Fibroblast of lung (primary cell): ENCODE data around the gene NOS1AP. TPM values are rescaled to one million over a fixed set of nuclear protein-coding genes. Genes with fewer than 3 reads are reported as not detected.

ENCODE experiments used
- DNase-seq, 2 donors: peaks; one replicate each; pipeline versions ENCODE4 v3.0.0 to v3.0.0-alpha.2; 2010; ENCODE audit warnings: low read depth in 2 of 2
- H2AFZ ChIP-seq: 2 replicates; pipeline ENCODE4 v1.5.1; 2012; ENCODE audit warnings: low read length, control low read depth, inconsistent platforms
- H3K27ac ChIP-seq: 2 replicates; pipeline ENCODE4 v1.5.1; 2011; ENCODE audit warnings: low read length, control low read depth; ENCODE audit not compliant: insufficient read depth
- H3K27me3 ChIP-seq: 2 replicates; pipeline ENCODE4 v1.5.1; 2011; ENCODE audit warnings: mild to moderate bottlenecking, low read length; ENCODE audit not compliant: control insufficient read depth, insufficient read depth
- H3K36me3 ChIP-seq: 2 replicates; pipeline ENCODE4 v1.5.1; 2011; ENCODE audit warnings: low read length; ENCODE audit not compliant: control insufficient read depth, insufficient read depth
- H3K4me1 ChIP-seq: 2 replicates; pipeline ENCODE4 v1.5.1; 2011; ENCODE audit warnings: low read length; ENCODE audit not compliant: control insufficient read depth, insufficient read depth; ENCODE audit errors: extremely low read depth
- H3K4me2 ChIP-seq: 2 replicates; pipeline ENCODE4 v1.5.1; 2011; ENCODE audit warnings: low read length, control low read depth; ENCODE audit not compliant: insufficient read depth; ENCODE audit errors: extremely low read depth
- H3K4me3 ChIP-seq, 4 experiments: fragments of 200-600 bp in 1 of 4; sonication (generic) in 1 of 4; replicated peaks in 1 of 4; 2 replicates each; pipeline ENCODE4 v1.5.1; 2011 to 2016; ENCODE audit warnings: low read length in 4 of 4, low read depth in 3 of 4, mild to moderate bottlenecking in 3 of 4, control low read depth in 2 of 4, inconsistent platforms in 1 of 4, mixed read lengths in 1 of 4; ENCODE audit not compliant: insufficient read depth in 1 of 4; ENCODE audit errors: control extremely low read depth in 1 of 4
- H3K79me2 ChIP-seq: 2 replicates; pipeline ENCODE4 v1.5.1; 2012; ENCODE audit warnings: mild to moderate bottlenecking, low read length, inconsistent platforms; ENCODE audit not compliant: control insufficient read depth, insufficient read depth
- H3K9ac ChIP-seq: 2 replicates; pipeline ENCODE4 v1.5.1; 2011; ENCODE audit warnings: mild to moderate bottlenecking, low read length, control low read depth; ENCODE audit not compliant: insufficient read depth
- H3K9me3 ChIP-seq: 2 replicates; pipeline ENCODE4 v1.5.1; 2012; ENCODE audit warnings: low read depth, low read length; ENCODE audit not compliant: control insufficient read depth, insufficient read depth
- H4K20me1 ChIP-seq: 2 replicates; pipeline ENCODE4 v1.5.1; 2011; ENCODE audit warnings: low read length; ENCODE audit not compliant: control insufficient read depth, insufficient read depth; ENCODE audit errors: extremely low read depth
- CTCF ChIP-seq, 2 donors: IDR thresholded peaks in 1 of 2; conservative IDR thresholded peaks in 1 of 2; 1 replicate in 1 of 2; 2 replicates in 1 of 2; pipeline ENCODE4 v1.5.1; 2011 to 2012; ENCODE audit warnings: low read length in 2 of 2, control low read depth in 1 of 2, inconsistent platforms in 1 of 2, low read depth in 1 of 2, mild to moderate bottlenecking in 1 of 2
- EZH2 ChIP-seq: IDR thresholded peaks from 2 replicates; pipeline ENCODE4 v1.5.1; 2012; ENCODE audit warnings: low read length, control low read depth, mild to moderate bottlenecking; ENCODE audit errors: missing control alignments
- polyA plus RNA-seq, 2 donors: library from polyadenylated mRNA; depleted of rRNA in 1 of 2; stranded (reverse) in 1 of 2; unstranded in 1 of 2; fragments of >200 nt; gene quantifications; 2 replicates each; pipeline ENCODE4 v1.2.1, GENCODE V29; 2011 to 2012; ENCODE audit warnings: missing spikeins in 1 of 2
- total RNA-seq: library from RNA; depleted of rRNA; stranded (reverse); fragments of >200 nt; gene quantifications from 2 replicates; pipeline ENCODE4 v1.2.1, GENCODE V29; 2014

The NOS1AP gene
- total and polyA plus RNA-seq, 2 donors (not counting 1 experiment from before 2014, with no cell fraction given), result 0.14 to 0.17 TPM

GRCh38 chr1:162381941-162382750 lies 312.7 kb downstream of the NOS1AP start:
- Histone ChIP-seq H4K20me1 (no peaks in the 10 kb centered on the region), H3K27me3 (peaks cover 17% of the 10 kb centered on the region), H3K4me1 (no peaks in the 10 kb centered on the region), H3K4me3 (no peak overlapping the region), H2AFZ (no peak overlapping the region), H3K9ac (no peak overlapping the region), H3K79me2 (no peaks in the 10 kb centered on the region), H3K9me3 (no peaks in the 10 kb centered on the region), H3K4me2 (no peak overlapping the region), H3K36me3 (no peaks in the 10 kb centered on the region), H3K27ac (no peak overlapping the region)
- no peak for DNase-seq
- TF ChIP-seq CTCF (conservative IDR thresholded peaks at IDR 0.05 in 1 of 2, IDR thresholded peaks at IDR 0.05 in 1 of 2; ENCODE audit: low read depth in 1 of 2, low read length in 2 of 2) (no peak), EZH2 (no peak)

GRCh38 chr1:162383091-162383490 lies 313.6 kb downstream of the NOS1AP start:
- Histone ChIP-seq H2AFZ (no peak overlapping the region), H3K9ac (no peak overlapping the region), H3K27me3 (peaks cover 15% of the 10 kb centered on the region), H3K9me3 (no peaks in the 10 kb centered on the region), H3K4me2 (no peak overlapping the region), H3K27ac (no peak overlapping the region), H3K36me3 (no peaks in the 10 kb centered on the region), H3K79me2 (no peaks in the 10 kb centered on the region), H3K4me3 (no peak overlapping the region), H3K4me1 (no peaks in the 10 kb centered on the region), H4K20me1 (no peaks in the 10 kb centered on the region)
- TF ChIP-seq CTCF (conservative IDR thresholded peaks at IDR 0.05 in 1 of 2, IDR thresholded peaks at IDR 0.05 in 1 of 2; ENCODE audit: low read depth in 1 of 2, low read length in 2 of 2) (no peak), EZH2 (no peak)
- DNase-seq, result no peak

GRCh38 chr1:162383516-162383915 lies 314.0 kb downstream of the NOS1AP start:
- H3K9ac ChIP-seq, result no peak overlapping the region
- no peak overlapping the region for H3K4me2 ChIP-seq
- H3K79me2 ChIP-seq, result no peaks in the 10 kb centered on the region
- TF ChIP-seq EZH2 (no peak), CTCF (conservative IDR thresholded peaks at IDR 0.05 in 1 of 2, IDR thresholded peaks at IDR 0.05 in 1 of 2; ENCODE audit: low read depth in 1 of 2, low read length in 2 of 2) (no peak)
- no peaks in the 10 kb centered on the region for H4K20me1 ChIP-seq
- H3K4me3 ChIP-seq, result no peak overlapping the region
- H3K36me3 ChIP-seq, result no peaks in the 10 kb centered on the region
- no peak overlapping the region for H3K27ac ChIP-seq
- H3K9me3 ChIP-seq, result no peaks in the 10 kb centered on the region
- H3K27me3 ChIP-seq, result peaks cover 14% of the 10 kb centered on the region
- H2AFZ ChIP-seq, result no peak overlapping the region
- H3K4me1 ChIP-seq, result no peaks in the 10 kb centered on the region
- DNase-seq, result no peak
